Activated gamma-delta T cell treated with anti-CD3 and anti-CD28 coated beads, Interleukin-2, amount 50 U/mL, for 16 hours (primary cell): ENCODE measurements around the gene TBC1D10A.

Source experiments
- DNase-seq: peaks from one replicate; pipeline ENCODE4 v3.0.0-alpha.2; 2020; ENCODE audit warnings: low read depth

TBC1D10A gene

DNA sequence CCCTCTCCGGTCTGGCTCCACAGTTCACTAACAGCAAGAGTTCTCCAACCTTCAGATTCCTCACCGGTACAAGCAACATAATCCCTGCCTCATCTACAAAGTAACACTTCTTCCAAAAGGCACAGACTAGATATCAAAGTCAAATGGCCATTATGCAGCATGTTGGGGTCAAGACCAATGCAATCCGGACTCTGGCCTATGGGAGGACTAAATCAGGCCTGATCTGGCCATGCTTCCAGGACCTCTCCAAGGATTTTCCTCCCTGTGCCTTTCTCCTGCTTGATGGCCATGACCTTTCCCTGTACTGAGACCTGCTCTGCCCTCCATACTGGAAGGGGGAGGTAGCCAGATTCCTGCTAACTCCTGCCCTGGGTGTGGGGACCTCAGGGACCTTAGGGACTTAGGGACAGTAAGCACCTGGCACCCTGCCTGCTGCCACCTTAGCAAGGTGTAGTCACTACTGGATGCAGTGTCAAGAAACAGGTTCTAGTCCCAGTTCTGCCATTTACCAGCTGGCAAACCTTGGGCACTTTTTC, 6.7 kb downstream of the TBC1D10A start:
- no peak for DNase-seq

DNA sequence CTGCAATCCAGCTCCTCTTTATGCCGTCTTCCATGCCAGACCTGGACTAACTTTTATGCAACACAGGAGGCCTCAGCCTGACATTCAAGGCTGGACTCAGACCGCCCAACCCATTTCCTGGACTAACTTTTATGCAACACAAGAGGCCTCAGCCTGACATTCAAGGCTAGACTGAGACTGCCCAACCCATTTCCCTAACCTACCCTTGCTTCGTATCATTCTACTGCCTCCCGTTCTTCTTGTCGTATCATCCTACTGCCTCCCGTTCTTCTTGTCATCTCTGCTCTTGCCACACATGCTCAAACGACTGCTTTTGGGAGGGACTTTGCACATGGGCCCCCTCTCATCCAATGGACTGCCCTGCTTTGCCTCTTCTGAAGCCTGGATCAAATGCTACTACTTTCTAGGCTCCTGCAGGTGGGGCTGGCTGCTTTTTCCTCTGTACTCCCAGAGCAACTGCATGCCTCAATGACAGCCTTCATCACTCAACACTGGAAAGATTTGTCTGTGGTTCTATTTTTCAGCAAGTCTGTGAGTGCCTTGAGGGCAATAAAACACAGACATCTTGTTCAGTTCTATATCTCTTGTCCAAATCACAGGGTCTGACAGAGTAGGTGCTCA, 7.8 kb downstream of the TBC1D10A start:
- no peak for DNase-seq

DNA sequence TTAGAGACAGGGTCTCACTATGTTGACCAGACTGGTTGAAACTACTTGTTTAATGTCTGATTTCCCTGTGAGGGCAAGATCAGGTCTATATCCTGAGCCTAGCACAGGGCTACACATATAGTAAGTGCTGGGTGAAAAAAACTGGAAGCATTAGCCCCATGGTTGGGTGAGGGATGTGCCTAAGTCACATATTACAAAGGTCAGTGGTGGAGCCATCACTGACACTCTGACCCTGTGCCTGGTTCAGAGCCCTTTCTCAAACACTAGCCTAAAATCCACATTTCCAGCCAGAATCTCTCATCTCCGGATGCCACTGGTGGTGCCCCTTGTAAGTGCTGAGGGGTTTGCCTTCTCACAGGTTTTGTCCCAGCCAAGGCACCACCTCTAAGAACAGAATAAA, 9.0 kb downstream of the TBC1D10A start:
- DNase-seq, result no peak

DNA sequence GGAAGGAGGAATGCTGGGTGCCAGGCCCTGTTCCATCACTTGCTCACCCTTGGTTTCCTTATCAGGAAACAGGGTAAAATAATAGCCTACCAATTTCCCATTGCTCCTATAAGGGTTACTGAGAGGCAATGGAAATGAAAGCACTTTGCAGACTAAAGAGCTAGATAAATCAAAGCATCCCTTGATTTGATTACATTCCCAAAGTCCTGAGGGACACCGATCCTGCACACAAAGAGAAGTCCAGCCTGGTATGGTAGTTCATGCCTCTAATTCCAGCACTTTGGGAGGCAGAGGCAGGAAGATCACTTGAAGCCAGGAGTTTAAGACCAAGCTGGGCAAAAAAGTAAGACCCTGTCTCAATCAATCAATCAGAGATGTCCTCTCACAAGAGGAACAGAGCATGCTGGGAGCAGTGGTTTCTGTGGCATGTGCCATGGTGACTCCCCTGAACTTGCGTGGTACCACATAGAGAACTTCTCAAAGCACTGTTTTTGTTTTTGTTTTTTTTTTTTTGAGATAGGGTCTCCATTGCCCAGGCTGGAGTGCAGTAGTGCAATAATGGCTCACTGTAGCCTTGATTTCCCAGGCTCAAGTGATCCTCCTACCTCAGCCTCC, 10.7 kb downstream of the TBC1D10A start:
- no peak for DNase-seq

DNA sequence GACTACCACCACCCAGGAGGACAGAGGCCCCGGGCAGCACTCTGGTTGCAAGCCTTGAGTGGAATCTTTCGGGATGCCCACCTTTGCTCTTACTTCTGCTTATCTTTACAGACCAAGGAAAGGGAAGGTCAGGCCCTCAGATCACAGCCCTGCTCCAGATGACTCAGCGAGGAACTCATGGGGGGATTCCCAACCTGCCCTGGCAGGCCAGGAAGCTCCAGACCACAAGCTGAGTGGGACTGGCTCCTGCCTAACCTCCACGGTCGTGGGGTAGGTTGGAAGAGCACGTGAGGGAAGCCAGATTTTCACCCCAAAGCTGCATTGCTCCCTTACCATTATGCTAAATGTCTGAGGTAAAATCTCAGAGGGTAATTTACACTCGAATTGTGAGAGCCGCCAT, 11.8 kb downstream of the TBC1D10A start:
- DNase-seq, result no peak

DNA sequence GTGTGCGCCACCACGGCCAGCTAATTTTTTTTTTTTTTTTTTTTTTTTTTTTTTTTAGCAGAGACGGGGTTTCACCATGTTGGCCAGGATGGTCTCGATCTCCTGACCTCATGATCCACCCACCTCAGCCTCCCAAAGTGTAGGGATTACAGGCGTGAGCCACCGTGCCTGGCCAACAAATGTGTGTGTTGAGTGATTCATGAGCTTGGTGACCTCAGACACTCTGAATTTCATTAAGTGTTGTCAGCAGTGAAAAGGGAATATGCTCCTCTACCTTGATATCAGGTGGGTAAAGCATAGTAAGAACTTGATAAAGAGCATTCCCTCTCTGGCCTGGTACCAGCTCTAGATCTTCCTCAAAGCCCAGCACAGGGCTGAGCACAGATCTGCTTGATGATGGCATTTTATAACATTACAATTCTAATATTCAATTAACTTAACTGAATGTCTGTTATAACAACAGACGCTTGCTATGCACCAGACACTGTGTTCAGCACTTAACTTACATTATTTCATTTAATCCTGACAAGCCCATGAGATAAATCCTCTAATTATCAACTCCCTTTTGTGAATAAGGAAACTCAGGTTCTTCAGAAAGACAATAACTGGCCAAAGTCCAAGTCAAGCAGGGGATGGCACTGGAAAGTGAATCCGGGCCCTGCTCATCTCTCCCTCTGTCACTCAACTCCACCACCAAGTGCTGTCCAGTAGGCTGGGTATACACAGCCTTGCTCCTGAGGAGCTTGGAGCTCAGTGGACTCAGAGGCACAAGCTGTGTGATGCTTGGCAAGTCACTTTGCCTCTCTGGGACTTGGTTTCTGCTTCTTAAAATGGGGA, 13.0 kb downstream of the TBC1D10A start:
- DNase-seq, result no peak

DNA sequence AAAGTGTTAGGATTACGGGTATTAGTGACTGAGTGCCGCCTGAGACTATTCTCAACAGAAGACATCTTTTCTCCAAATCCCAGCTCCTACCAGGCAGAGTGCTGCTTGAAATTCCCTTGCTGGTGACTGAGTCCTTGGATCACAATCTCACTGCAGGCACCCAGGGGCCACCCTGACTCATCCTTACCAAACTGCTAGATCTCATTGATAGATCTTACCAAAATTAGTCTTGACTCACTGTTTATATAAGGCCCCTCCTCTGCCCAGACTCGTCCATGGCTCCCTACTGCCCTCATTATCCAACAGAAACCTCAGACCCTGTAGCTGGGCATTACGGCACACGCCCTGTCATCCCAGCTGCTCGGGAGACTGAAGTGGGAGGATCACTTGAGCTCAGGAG, 14.7 kb downstream of the TBC1D10A start:
- no peak for DNase-seq

DNA sequence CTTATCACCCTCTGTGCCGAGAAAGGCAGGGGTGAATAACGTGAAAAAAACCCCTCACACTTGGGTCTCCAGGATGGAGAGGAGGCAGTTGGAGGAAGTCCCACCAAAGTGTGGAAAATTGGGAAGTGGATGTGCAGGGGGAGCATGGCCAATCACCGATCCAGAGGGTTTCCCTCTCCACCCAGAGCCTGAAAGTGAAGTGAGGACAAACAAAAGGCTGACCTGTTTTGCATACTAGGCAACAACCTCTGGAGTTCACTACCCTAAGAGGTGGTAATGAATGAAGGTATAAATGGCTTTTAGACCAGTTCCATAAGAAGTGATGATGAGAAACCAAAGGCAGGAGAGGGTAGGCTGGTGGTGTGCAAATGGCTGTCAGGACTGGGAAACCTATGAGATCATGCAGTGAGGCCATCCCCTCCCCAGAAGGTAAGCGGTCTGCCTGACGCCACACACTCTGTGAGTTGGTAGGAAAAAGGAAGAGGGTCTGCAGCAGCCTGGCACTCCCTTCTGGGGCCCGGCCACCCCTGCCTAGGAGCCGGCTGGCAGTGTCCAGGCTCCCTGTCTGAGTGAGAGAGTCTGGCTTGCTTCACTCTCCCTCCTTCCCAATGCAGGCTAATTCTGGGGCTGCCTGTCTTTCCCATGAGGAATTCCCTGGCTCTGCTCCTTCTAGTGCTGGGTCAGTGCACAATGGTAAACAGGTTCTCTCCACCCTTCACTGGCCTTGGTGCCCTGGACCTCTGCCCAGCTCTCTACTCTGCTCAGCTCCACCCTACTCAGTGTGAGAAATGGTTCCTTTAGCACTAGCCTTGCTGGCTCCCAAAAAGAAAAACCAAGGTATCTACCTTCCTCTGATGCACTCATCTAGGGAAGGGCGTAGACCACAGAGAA, 15.6 kb downstream of the TBC1D10A start:
- no peak for DNase-seq

DNA sequence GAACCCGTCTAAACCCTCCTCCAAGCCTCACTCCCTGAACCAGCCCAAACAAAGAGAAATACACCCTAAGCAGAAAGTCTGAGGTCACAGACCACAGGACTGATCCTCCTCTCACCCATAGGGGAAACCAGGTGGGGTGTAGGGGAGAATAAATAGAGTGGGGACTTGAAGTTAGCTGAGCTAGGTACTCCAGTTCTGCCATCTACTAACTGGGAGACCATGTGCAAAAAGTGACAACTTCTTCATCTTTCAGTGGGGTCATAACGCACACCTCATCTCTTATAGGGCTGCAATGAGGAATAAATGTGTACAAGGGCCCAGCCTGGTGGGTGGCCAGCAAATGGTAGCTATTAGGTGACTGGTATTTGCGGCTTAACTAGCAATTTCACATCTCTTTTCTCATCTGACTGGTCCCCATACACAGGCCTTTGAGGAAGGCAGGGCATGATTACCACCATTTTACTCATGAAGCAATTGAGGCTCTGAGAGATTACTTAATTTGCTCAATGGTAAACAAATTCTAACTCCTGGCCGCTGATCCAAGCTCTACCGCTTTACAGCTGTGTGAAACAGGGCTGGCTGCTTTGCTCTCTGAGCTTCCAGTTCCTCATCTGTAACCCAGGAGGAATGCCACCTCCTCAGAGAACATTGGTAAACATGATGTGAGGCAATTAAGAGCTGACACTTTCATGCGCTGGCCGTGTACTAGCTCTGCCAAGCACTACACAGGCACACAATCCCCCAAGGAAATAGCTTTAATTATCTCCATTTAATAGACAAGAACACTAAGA, 16.6 kb downstream of the TBC1D10A start:
- no peak for DNase-seq

DNA sequence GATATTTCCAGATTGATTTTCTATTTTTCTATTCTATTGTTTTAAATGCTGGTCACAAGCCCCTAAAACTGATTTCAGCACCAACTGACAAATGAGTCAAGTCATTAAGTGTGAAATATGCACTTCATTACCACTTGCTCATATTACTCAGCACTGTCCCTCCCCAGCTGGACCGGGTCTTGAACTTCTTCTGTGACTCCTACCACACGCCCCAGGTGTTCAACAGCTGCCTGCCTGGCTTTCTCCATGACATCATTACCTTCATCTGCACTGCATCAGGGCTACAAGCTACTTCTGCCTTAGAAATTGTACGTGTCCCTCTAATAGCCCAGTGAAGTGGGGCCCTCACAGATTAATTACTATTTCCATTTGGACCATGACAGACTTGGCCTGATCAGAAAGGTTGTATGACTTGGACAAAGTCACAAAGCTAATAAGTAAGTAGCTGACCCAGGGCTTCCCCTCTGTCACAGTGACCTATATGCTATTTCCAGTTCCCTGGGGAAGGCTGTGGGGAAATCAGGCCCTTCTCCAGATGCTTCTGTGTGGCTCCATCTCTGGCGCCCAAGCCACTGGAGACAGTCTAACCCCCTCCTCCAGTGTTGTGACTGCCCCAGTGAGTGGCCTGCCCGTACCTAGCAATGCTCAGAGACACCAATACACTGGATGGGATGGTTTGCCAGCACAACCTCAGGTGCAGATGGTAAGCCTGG, 18.1 kb downstream of the TBC1D10A start:
- DNase-seq, result no peak

DNA sequence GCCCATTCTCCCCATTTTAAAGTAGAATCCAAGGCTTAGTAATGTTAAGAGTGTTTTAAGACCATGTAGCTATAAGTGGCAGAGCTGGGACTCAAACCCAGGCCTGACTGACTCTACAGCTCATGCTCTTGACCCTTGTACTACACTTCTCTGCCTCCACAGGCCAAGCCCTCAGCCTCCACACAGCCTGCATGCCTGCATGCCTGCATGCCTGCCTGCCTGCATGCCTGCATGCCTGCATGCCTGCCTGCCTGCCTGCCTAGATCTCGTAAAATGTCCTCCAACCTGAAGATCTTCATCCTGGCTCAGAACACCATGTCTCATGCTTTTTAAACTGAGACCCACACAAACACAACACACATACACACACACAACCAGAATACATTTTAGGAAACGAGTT, 18.6 kb downstream of the TBC1D10A start:
- no peak for DNase-seq

DNA sequence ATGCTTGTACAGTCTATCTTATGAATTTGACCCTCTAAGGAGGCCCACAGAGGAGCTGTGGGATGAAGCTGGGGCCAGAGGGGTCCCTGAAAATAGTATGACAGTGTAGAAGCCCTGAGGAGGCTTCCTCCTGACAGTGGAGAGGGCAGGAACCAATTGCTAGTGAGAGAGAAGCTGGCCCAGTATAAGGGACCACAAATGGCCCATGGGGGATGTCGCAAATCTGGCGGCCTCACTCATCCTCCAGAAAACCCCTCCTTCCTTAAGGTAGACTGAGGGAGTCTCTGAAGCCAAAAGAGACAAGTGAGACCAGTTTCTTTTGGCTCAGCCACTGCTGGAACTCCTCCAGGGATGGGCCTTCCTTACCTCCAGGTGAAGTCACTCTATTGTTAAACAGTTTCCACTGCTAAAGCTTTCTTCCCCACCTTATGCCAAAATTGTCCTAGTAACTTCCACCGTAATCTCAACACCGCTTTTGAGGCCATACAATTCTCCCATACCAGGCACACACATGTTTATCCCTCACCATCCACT, 19.6 kb downstream of the TBC1D10A start:
- DNase-seq, result no peak

DNA sequence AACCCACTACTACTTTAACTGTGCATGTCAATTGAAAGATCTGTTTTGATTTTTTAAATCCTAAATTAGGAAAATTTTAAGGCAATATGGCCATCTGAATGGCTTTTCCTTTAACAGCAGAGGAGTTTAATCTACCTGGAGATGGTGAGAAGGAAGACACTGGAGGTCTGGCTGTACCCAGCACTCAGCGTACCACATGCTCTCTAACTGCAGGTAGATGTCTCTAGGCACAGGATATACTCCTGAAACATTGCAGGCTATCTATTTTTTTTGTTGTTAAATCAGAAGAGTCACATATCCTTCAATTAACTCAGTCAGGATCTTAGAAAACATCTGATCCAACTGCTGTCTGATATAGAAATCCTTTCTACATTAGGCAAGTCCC, 20.1 kb downstream of the TBC1D10A start:
- no peak for DNase-seq

DNA sequence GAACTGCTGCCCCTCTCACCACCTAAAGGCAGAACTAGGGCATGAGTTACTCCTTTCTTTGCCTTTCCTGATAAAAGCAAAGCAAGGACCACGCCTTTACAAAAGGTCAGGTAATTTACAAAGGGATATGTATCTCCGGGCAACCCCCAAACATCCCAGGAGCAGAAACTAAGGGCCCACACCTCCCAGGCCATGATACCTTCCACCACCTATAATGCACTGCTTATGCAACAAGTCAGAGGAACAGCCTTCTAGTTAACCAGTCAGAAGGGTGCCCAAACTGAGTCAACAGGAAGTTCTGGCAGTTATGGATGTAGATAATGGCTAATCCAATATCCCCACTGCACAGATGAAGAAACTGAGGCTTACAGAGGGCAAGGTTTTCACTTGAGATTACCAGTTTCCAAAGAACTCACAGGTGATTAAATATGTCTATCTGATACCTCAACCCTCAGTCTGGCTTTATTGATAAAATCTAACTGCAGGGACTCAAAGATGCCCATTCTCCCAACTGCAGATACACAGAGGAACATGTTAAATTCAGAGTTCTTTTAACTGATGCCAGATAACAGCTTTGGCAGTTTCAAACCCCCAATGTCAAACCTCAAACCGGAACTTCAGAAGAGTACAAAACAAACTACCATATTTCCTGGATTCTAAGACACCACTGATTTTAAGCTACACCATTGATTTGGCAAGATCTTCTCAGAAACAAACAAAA, 20.7 kb downstream of the TBC1D10A start:
- no peak for DNase-seq

DNA sequence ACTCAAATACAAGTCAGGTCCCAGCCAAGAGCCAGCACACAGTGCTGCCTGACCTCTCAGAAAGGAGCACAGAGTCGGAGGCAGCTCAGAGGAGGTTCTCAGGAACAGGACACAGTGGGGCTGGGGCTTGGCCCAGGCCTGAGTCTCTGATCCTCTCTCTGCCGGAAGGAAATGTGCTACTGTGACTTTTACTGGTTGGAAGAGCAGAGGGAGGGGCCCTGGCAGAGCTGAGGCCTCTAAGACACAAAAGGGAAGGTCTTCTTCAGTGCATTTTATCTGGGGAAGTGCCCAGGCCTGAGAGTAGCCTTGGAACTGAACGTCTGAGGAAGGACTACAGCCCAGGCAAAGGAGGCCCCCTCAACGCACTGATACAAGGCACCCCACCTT, 21.2 kb downstream of the TBC1D10A start:
- DNase-seq, result no peak

DNA sequence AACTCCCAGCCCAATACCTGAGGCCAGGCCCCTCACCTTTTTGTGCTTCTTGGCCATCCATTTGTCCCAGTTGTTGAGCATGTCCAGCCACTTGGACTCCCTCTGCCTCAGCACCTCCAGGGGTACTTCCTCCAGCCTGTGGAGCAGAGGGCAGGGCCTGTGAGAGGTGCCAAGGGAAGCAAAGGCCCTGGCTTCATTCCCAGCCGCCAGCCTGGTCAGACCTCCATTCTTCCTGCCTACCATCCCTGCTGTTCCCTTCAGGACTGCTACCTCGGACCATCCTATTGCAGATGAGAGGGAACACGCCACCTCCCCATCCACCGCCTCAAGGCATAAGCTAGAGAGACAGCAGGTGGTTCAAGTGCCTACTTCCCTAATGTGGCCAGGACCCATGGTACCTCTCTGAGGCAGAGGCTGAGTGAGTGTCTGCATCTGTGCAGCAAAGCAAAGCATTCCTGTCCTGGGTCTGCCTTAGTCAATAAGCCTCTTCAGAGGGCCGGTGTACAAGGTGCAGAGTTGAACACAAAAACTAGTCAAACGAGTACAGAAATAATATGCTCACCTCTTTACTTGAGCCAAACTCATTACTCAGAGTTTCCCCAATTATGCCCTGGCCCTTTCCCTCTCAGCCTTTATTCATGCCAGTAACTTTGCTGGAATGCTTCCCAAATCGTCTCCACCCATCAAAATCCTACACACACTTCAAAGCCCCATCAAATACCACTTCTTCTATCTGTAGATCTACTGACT, 22.1 kb downstream of the TBC1D10A start:
- DNase-seq, result no peak

DNA sequence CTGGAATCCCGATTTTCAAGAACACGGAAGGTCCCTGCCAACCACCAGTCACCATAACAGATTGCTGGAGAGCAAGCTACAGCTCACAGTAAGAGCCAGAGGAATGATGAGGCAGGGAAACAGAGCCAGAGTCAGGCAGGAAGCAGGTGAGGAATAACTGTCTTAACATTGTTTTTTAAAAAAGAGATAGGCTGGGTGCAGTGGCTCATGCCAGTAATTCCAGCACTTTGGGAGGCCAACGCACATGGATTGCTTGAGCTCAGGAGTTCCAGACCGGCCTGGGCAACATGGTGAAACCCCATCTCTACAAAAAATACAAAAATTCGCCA, 24.0 kb downstream of the TBC1D10A start:
- DNase-seq, result no peak

DNA sequence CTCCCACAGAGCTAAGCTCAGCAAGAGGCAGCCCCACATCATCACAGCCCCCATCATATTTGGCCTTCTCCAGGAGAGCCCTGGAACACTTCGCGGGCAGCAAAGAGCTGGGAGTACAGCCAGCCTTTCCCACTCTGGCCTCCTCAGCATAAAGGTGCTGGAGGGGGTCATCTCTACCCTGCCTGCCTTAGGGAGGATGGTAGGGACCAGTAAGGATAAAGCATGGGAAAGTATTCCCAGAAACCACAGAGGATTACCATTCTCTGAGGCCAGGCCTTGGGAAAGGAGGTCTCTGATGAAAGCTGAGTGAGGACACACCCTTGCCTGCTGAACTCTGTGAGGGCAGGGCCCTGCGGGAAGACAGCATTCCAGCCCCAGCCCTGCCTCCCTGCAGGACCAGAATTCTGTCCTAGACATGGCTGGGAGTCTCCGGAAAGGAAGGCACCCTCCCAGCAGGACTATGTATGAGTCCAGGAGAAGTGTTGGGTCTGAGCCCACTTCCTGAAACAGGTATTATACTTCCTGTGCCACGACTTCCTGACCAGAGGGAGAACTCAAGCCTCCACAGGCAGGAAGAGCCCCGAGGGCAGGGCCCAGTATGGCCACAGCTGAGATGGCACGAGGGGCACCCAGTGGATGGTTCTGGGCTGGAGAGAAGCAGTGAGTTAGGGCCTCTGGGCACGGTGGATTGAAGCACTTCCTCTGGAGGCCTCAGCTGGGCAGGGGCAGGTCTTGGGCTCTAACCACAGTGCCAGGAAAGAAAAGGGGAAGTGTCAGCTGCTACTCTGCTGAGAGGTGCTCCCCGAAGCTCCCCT, 24.5 kb downstream of the TBC1D10A start:
- DNase-seq, result no peak
